K562 (cell line): Measurements from ENCODE around the gene CSNK1A1L. TPM values are rescaled to one million over a fixed set of nuclear protein-coding genes. Genes with fewer than 3 reads are reported as not detected.

Source experiments
- ATAC-seq: fragments of 200-7000 bp; cut with Tn5 transposase; 3 replicates; pipeline ENCODE4 v1.9.1; 2020; ENCODE audit warnings: moderate library complexity
- BruUV-seq: library from RNA; stranded (reverse); fragments of 400-500 nt; replicated peaks from 2 replicates; lab custom pipeline; 2021; lab: Mats Ljungman, UMichigan
- CTCF ChIA-PET: fragments of 300-600 bp; formaldehyde crosslinking; extraction: SDS; loops from one replicate; lab custom pipeline; 2021; ENCODE audit warnings: low intra/inter-chr PET ratio; lab: Yijun Ruan, JAX
- POLR2A ChIA-PET: fragments of 300-600, 350-650 bp; sonication (Branson Sonifier 250); formaldehyde crosslinking; extraction: SDS; loops from one replicate; lab custom pipeline; 2021; ENCODE audit warnings: antibody characterized with exemption, inconsistent platforms; lab: Yijun Ruan, JAX
- DNase-seq, 4 experiments: peaks; one replicate each; pipeline versions ENCODE4 v3.0.0 to v3.0.0-alpha.2; 2011 to 2018; ENCODE audit warnings: low spot score in 3 of 4, mixed read lengths in 3 of 4; ENCODE audit errors: extremely low read depth in 1 of 4
- FAIRE-seq: peaks from 2 replicates; lab custom pipeline; 2011; peaks lifted over from hg19 to GRCh38; lab: Jason Lieb, UNC
- H2AFZ ChIP-seq: 2 replicates; pipeline ENCODE4 v1.6.0; 2011; ENCODE audit warnings: low read depth, low read length, control low read depth, inconsistent platforms
- H3K27ac ChIP-seq: fragments of 200-600 bp; 3 replicates; pipeline ENCODE4 v1.8.0; 2011; ENCODE audit warnings: low read depth, mild to moderate bottlenecking, control low read depth, inconsistent platforms, low read length, moderate library complexity, mixed read lengths; ENCODE audit errors: extremely low read depth
- H3K27me3 ChIP-seq, 2 experiments: fragments of 300-600 bp in 1 of 2; 2 replicates in 1 of 2; 3 replicates in 1 of 2; pipeline versions ENCODE4 v1.6.0 to v1.8.0; 2011; ENCODE audit warnings: inconsistent platforms in 2 of 2, low read length in 2 of 2, mild to moderate bottlenecking in 1 of 2, mixed read lengths in 1 of 2, moderate library complexity in 1 of 2; ENCODE audit not compliant: control insufficient read depth in 2 of 2, insufficient read depth in 2 of 2
- H3K36me3 ChIP-seq: fragments of 300-600 bp; 3 replicates; pipeline ENCODE4 v1.8.0; 2011; ENCODE audit warnings: mild to moderate bottlenecking, low read length, inconsistent platforms; ENCODE audit not compliant: control insufficient read depth, insufficient read depth
- H3K4me1 ChIP-seq, 2 experiments: fragments of 200-600 bp in 1 of 2; replicated peaks in 1 of 2; 2 replicates in 1 of 2; 3 replicates in 1 of 2; pipeline versions ENCODE4 v1.5.1 to v1.8.0; 2011; ENCODE audit warnings: inconsistent platforms in 2 of 2, low read length in 2 of 2, mild to moderate bottlenecking in 1 of 2, mixed read lengths in 1 of 2, moderate library complexity in 1 of 2; ENCODE audit not compliant: control insufficient read depth in 2 of 2, insufficient read depth in 2 of 2
- H3K4me2 ChIP-seq: 2 replicates; pipeline ENCODE4 v1.6.1; 2011; ENCODE audit warnings: low read length, control low read depth, inconsistent platforms, mixed read lengths; ENCODE audit not compliant: insufficient read depth
- H3K4me3 ChIP-seq: fragments of 200-600 bp; sonication (generic), shearing (Covaris generic); 2 replicates; pipeline ENCODE4 v1.5.1; 2016; ENCODE audit warnings: control low read depth, inconsistent platforms
- H3K79me2 ChIP-seq: fragments of 200-600 bp; 3 replicates; pipeline ENCODE4 v1.8.0; 2011; ENCODE audit warnings: low read length, inconsistent platforms; ENCODE audit not compliant: control insufficient read depth, insufficient read depth
- H3K9ac ChIP-seq, 2 experiments: 2 replicates each; pipeline versions ENCODE4 v1.6.0 to v1.6.1; 2011; ENCODE audit warnings: low read depth in 2 of 2, low read length in 2 of 2, control low read depth in 1 of 2, inconsistent platforms in 1 of 2, mild to moderate bottlenecking in 1 of 2, mixed read lengths in 1 of 2; ENCODE audit not compliant: insufficient read depth in 1 of 2
- H3K9me1 ChIP-seq: one replicate; pipeline ENCODE4 v1.6.0; 2011; ENCODE audit warnings: inconsistent platforms, mild to moderate bottlenecking, low read length, moderate library complexity; ENCODE audit not compliant: control insufficient read depth, insufficient read depth
- H3K9me3 ChIP-seq: replicated peaks from 2 replicates; pipeline ENCODE4 v1.5.1; 2011; ENCODE audit warnings: low read depth, low read length, inconsistent platforms; ENCODE audit not compliant: control insufficient read depth, insufficient read depth
- H4K20me1 ChIP-seq: replicated peaks from 2 replicates; pipeline ENCODE4 v1.6.1; 2011; ENCODE audit warnings: low read length, inconsistent platforms, mixed read lengths; ENCODE audit not compliant: control insufficient read depth, insufficient read depth
- NEUROD1 ChIP-seq: fragments of 150-350 bp; IDR thresholded peaks from 2 replicates; pipeline ENCODE4 v1.6.1; 2014; ENCODE audit warnings: borderline replicate concordance, low read length, low read depth; ENCODE audit not compliant: partially characterized antibody
- NRF1 ChIP-seq, 2 experiments: fragments of 450-650 bp; IDR thresholded peaks in 1 of 2; conservative IDR thresholded peaks in 1 of 2; 2 replicates each; pipeline ENCODE4 v1.6.1; 2014; ENCODE audit warnings: mild to moderate bottlenecking in 2 of 2
- WGBS: fragments of 100-300 bp; shearing (Covaris generic); methylation state at CpG from one replicate; pipeline ENCODE4 v1.1.6; 2016; ENCODE audit warnings: low coverage, mixed read lengths; ENCODE audit not compliant: insufficient coverage; ENCODE audit errors: missing lambda C conversion rate; 5-methylcytosine and 5-hydroxymethylcytosine counted together
- in situ Hi-C: fragments of 300-500 bp; cut with MboI; formaldehyde crosslinking; loops from 4 replicates; pipeline ENCODE4 v1.15.0; 2018; ENCODE audit warnings: inconsistent platforms, mixed read lengths
- intact Hi-C: fragments of 100-400 bp; cut with micrococcal nuclease; formaldehyde crosslinking; loops from 2 replicates; pipeline ENCODE4 v1.14.2; 2022
- polyA plus RNA-seq, 8 experiments: library from polyadenylated mRNA; depleted of rRNA in 4 of 8; stranded (reverse) in 5 of 8; unstranded in 3 of 8; fragments of >200 nt; fragmentation: Nextera tagmentation in 2 of 8; fragmentation: Illumina TruSeq in 1 of 8; extraction: Ambion mirVana in 2 of 8; extraction: Trizol in 1 of 8; gene quantifications; 2 replicates each; pipeline versions ENCODE4 v1.2.1 to v1.2.3, GENCODE V29; 2011 to 2014; ENCODE audit warnings: inconsistent platforms in 1 of 8, missing spikeins in 1 of 8
- total RNA-seq, 7 experiments: library from RNA; depleted of rRNA in 6 of 7; stranded (reverse); fragments of >200 nt in 6 of 7; fragmentation: Illumina TruSeq in 2 of 7; extraction: Trizol in 2 of 7; gene quantifications; 2 replicates each; pipeline versions ENCODE4 v1.2.1 to v1.2.3, GENCODE V29; 2011 to 2021; ENCODE audit warnings: low replicate concordance in 1 of 7
- TF ChIP-seq, protein P1 (sequence below), 3 experiments: fragments of 200-800 bp in 1 of 3; fragments of 250-450 bp in 1 of 3; fragments of 450-650 bp in 1 of 3; sonication (Bioruptor Pico) in 1 of 3; sonication (Bioruptor generic) in 1 of 3; formaldehyde crosslinking in 1 of 3; IDR thresholded peaks; 2 replicates each; pipeline versions ENCODE4 v1.6.1 to v1.8.0; 2016 to 2022; ENCODE audit warnings: mild to moderate bottlenecking in 2 of 3, missing genetic modification characterization in 2 of 3, missing compliant biosample characterization in 1 of 3, moderate library complexity in 1 of 3
- TF ChIP-seq, protein P2 (sequence below), 2 experiments: fragments of 450-650 bp; formaldehyde crosslinking in 1 of 2; IDR thresholded peaks; 2 replicates each; pipeline versions ENCODE4 v1.4.0 to v1.6.1; 2014 to 2020; ENCODE audit warnings: mild to moderate bottlenecking in 2 of 2, borderline replicate concordance in 1 of 2, low read depth in 1 of 2

CSNK1A1L gene
- total and polyA plus RNA-seq, 9 of the 15 experiments (the other 6 are each of a cell fraction or from before 2014, with no cell fraction given): not detected

DNA sequence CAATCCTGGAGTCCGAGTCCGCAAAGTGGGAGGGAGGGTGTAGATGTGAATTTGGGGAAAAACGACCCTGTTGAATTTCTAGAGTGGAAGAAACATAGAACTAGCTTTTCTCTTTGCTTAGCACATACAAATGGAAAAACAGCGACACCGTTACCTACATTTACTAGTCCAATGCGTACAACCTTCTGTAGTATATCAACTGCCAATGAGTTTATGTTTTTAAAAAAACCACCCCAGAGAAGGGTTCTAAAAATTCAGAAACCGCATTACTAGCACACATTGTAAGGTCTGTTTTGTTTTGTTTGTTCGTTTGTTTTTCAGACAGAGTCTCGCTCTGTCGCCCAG is 45.6 kb downstream of the CSNK1A1L start:
- Histone ChIP-seq H3K4me2 (peak overlapping the region; percentile 76), H4K20me1 (no peaks in the 10 kb centered on the region), H3K9me1 (no peaks in the 10 kb centered on the region), H3K27me3 (no peaks in the 10 kb centered on the region; a peak in 1 of 5 replicates), H2AFZ (peak overlapping the region; percentile 71), H3K9me3 (no peaks in the 10 kb centered on the region), H3K4me1 (no peaks in the 10 kb centered on the region; a peak in 1 of 5 replicates), H3K27ac (no peak overlapping the region), H3K36me3 (peaks cover 3% of the 10 kb centered on the region; the same call in 1 of the 3 replicates), H3K4me3 (peak overlapping the region; percentile 89), H3K9ac (0 out of 4 replicates have a peak overlapping the region, but pooled peaks of 1 of the 2 experiments have one; percentile 26), H3K79me2 (peaks cover 29% of the 10 kb centered on the region)
- DNase-seq (no peak), ATAC-seq (no peak; the same call in 2 of the 3 replicates), FAIRE-seq (no peak)
- ChIA-PET CTCF (no interaction called here), POLR2A (interaction anchor here (0.7 kb wide), 1 partner anchor 884 kb away, joined by 3 read pairs; no protein-coding TSS in a partner anchor)
- WGBS: 23% methylated on average over 7 of the region's 10 CpGs
- no TSS peak for BruUV-seq
- in situ Hi-C loops (no loop called here), intact Hi-C loops (loop anchor here (5.0 kb wide), 1 partner anchor 58 kb away; the partner anchor contains the start of gene EXOSC8)
- TF ChIP-seq NEUROD1: no peak
- TF ChIP-seq, protein P1, sequence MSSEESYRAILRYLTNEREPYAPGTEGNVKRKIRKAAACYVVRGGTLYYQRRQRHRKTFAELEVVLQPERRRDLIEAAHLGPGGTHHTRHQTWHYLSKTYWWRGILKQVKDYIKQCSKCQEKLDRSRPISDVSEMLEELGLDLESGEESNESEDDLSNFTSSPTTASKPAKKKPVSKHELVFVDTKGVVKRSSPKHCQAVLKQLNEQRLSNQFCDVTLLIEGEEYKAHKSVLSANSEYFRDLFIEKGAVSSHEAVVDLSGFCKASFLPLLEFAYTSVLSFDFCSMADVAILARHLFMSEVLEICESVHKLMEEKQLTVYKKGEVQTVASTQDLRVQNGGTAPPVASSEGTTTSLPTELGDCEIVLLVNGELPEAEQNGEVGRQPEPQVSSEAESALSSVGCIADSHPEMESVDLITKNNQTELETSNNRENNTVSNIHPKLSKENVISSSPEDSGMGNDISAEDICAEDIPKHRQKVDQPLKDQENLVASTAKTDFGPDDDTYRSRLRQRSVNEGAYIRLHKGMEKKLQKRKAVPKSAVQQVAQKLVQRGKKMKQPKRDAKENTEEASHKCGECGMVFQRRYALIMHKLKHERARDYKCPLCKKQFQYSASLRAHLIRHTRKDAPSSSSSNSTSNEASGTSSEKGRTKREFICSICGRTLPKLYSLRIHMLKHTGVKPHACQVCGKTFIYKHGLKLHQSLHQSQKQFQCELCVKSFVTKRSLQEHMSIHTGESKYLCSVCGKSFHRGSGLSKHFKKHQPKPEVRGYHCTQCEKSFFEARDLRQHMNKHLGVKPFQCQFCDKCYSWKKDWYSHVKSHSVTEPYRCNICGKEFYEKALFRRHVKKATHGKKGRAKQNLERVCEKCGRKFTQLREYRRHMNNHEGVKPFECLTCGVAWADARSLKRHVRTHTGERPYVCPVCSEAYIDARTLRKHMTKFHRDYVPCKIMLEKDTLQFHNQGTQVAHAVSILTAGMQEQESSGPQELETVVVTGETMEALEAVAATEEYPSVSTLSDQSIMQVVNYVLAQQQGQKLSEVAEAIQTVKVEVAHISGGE (CRISPR knock-in tag; IDR thresholded peaks at IDR 0.05): 0 out of 6 replicates have a peak, but pooled peaks of 1 of the 3 experiments have one; percentile 68
- TF ChIP-seq, protein P2, sequence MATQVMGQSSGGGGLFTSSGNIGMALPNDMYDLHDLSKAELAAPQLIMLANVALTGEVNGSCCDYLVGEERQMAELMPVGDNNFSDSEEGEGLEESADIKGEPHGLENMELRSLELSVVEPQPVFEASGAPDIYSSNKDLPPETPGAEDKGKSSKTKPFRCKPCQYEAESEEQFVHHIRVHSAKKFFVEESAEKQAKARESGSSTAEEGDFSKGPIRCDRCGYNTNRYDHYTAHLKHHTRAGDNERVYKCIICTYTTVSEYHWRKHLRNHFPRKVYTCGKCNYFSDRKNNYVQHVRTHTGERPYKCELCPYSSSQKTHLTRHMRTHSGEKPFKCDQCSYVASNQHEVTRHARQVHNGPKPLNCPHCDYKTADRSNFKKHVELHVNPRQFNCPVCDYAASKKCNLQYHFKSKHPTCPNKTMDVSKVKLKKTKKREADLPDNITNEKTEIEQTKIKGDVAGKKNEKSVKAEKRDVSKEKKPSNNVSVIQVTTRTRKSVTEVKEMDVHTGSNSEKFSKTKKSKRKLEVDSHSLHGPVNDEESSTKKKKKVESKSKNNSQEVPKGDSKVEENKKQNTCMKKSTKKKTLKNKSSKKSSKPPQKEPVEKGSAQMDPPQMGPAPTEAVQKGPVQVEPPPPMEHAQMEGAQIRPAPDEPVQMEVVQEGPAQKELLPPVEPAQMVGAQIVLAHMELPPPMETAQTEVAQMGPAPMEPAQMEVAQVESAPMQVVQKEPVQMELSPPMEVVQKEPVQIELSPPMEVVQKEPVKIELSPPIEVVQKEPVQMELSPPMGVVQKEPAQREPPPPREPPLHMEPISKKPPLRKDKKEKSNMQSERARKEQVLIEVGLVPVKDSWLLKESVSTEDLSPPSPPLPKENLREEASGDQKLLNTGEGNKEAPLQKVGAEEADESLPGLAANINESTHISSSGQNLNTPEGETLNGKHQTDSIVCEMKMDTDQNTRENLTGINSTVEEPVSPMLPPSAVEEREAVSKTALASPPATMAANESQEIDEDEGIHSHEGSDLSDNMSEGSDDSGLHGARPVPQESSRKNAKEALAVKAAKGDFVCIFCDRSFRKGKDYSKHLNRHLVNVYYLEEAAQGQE (IDR thresholded peaks at IDR 0.05; ENCODE audit: borderline replicate concordance): no peak
- TF ChIP-seq, protein P2 (CRISPR knock-in tag; IDR thresholded peaks at IDR 0.05; ENCODE audit: low read depth): no peak
- peak; percentile 59 to 64 for TF ChIP-seq NRF1 (conservative IDR thresholded peaks at IDR 0.05 in 1 of 2, IDR thresholded peaks at IDR 0.05 in 1 of 2)
